NCI-H82 treated with DMSO at 0.1 percent for 48 hours (cell line): ENCODE data around the gene MYO5A.
"Not testable (repeated sequence)": the region's sequence is repeated elsewhere in the genome, so short reads cannot be mapped to it uniquely, and the experiment has no call there.

Source experiments
- DNase-seq: peaks from one replicate; lab custom pipeline; 2025; ENCODE audit not compliant: unreplicated experiment; lab: John Stamatoyannopoulos, UW

Gene MYO5A

GRCh38 chr15:52424856-52425431 is 103.7 kb downstream of the MYO5A start:
- no peak for DNase-seq

- no peak for DNase-seq
Measured at GRCh38 chr15:52423852-52424251, 104.8 kb downstream of the MYO5A start.

- DNase-seq, result no peak
Measured at GRCh38 chr15:52422001-52422400, 106.7 kb downstream of the MYO5A start.

DNA sequence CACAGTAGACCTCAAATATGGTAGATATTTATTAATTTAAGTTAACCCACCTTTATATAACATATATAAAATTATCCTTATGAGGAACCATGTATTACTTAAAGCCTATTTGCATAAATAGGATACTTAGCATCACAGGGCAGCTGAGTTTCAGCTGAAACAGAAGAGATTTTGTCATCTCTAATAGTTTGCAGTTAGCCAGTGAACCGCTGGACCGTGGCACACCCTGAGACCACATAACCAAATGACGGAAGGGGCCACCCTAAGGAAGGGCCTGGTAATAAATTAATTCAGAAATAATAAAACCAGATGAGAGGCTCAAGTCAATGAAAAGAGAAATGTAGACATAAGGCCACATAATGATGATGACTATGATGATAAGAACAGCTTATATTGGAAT is 107.7 kb downstream of the MYO5A start:
- DNase-seq, result no peak

DNA sequence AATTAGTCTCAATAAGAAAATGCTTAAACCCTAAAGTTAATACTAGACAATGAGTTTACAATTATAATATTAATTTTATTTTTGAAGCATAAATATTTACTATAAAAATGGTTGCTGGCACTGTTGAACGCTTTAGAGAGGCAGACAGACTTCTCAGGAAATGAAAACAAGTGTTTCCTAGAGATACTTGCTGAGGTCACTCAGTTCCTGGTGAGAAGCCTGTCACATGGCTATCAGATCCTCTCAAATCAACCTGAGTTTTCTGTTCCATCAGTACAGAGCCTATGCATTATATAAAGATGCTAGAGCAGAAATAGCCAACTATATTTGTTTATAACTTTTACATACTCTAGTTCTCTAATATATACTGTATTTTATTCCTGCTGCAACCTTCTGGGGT is 109.2 kb downstream of the MYO5A start:
- no peak for DNase-seq

DNA sequence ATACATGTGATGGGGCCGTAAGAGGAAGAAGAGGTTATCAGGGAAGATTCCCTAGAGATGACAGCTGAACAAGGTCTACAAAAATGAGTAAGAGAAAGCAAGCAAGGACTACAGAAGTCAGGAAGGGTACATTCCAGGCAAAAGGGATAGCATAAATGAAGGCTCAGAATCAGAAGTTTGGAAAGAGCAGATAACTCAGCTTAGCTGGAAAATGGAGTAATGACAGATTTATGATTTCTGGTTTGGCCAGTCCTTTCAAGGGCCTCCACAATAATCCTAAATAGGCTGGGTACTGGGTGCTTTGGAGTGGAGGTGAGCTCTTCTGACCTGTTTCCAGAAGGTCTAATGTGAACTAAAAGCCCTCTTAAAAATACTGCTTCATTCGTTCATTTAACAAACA is 110.7 kb downstream of the MYO5A start:
- no peak for DNase-seq

GRCh38 chr15:52417521-52417920 is 111.2 kb downstream of the MYO5A start:
- DNase-seq, result no peak

- not testable (repeated sequence) for DNase-seq
Measured at GRCh38 chr15:52416566-52416965, 112.1 kb downstream of the MYO5A start.

GRCh38 chr15:52415628-52416027 is 113.1 kb downstream of the MYO5A start:
- no peak for DNase-seq

GRCh38 chr15:52414936-52415335 is 113.7 kb downstream of the MYO5A start:
- no peak for DNase-seq

GRCh38 chr15:52408823-52409222 is 119.9 kb downstream of the MYO5A start:
- DNase-seq, result no peak

GRCh38 chr15:52407374-52407773 is 121.3 kb downstream of the MYO5A start:
- no peak for DNase-seq

GRCh38 chr15:52406601-52407000 is 122.1 kb downstream of the MYO5A start:
- no peak for DNase-seq

DNA sequence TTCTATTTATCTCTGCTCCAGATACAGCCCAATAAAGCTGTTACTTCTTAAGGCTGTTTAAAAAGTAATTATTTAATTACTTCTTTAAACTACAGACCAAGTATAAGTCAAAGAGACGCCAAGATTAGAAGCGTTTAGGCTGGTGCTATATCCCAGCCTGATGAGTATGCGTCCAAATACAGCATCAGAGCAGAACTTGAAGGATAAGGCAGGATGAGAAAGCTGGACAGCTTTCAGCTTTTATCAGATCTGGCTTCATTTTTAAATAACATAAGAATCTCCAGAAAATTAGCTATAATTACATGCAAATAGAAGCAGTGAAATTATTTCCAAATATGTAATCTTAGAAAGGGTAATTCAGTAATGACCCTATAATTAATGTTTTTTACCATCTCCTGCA is 122.8 kb downstream of the MYO5A start:
- no peak for DNase-seq

- no peak for DNase-seq
Measured at GRCh38 chr15:52397118-52397517, 131.6 kb downstream of the MYO5A start.

DNA sequence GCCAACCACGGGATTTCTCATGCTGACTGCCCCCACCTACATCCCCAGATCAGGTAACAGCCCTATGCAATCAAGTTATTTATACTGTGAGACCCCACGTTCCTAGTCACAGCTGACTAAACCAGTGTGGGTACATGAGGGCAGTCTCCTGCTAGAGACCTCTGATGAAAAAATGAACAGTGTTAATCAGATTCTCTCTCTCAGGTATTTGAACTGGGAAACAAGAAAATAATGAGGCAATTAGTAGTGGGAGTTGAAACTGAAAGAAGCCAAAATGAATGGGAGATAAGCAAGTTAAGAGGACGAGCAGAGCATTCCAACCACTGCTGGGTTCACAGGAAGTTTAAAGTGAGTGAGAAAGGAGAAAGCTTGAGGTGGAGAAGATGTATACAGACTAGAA is 134.6 kb downstream of the MYO5A start:
- DNase-seq, result no peak

DNA sequence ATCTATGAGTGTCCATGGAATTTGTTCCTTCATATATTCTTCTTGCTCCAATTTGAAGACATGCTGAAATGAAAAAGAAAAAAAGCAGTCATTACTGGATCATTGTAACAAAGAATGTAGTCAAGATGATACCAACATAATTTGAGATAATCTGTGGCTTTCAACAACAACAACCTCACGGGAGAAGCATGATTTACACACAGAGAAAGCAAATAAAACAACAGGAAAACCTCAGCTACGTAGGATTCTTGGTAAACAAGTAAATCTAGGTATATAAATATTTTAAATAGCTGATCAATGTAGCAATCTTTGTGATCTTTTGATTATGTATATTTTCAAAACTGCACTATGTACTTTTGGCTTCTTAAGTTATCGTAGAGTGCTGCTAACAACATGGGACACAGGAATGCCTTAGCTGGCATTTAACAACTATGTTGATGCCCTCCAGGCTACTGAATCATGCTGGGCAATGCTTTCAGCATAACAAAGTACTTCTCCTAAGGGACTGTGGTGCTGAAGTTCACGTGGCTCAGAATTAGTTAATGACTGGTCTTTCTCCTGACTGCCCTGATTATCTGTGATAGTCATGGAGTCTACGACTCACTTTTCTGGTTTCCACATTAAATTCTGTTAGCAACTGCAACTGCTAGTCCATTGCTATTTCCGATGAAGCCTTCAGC is 136.5 kb downstream of the MYO5A start:
- no peak for DNase-seq

- no peak for DNase-seq
Measured at GRCh38 chr15:52391069-52391468, 137.6 kb downstream of the MYO5A start.

GRCh38 chr15:52385670-52386069 is 143.0 kb downstream of the MYO5A start:
- no peak for DNase-seq

GRCh38 chr15:52383100-52383588 is 145.5 kb downstream of the MYO5A start:
- DNase-seq, result no peak

DNA sequence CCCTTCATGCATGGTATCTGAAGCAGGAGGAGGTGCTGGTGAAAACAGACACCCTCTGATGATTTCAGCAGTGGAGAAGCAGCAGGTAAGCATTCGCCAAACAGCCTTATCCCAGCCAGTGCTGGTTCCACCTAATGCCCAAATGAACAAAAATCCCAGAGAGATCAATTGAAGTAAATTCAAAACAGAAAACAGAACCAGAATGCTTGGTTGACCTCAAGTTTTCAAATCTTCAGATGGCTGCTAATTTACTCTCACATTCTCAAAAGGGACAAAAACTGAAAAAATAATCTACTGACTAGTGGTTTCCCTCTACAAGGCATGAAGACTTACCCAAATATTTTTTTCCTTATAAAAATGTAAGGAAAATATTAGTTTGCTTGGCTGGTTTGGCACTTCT is 146.0 kb downstream of the MYO5A start:
- DNase-seq, result no peak

DNA sequence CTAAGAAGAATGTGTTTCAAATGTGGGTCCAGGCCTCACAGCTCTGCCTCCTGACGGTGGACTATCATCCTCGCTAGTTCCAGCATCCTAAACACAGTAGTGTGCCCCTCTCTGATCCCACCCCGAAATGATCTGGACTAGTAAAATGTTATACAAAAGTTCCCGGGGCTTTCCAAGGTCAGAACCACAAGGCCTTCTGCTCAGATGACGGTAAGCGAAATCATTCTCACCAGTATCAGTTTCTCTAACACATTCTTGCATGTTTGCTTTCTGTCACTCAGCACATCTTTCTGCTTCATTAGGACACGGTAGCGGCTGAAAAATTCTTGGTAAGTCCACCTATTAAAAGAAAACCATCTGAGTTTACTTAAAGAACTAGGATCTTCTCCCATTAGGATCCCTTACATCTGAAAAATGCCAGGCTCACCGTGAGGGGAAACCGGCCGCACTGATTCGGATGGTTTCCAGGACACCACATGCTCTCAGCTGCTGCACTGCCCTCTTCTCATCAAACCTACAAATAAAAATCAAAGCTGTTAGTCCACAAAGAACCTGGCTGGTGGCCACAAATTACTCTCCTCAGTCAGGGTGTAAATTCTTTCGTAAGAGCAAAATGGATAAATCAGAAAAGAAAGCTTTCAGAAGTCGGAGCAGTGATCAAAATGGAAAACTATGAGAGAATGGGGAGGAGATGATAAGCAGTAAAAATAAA is 149.1 kb downstream of the MYO5A start:
- no peak for DNase-seq
